GM12878 (cell line): ENCODE results near the gene EYA4. TPM values are rescaled to one million over a fixed set of nuclear protein-coding genes. Genes with fewer than 3 reads are reported as not detected.

Source experiments
- ATAC-seq: fragments of 200-7000 bp; cut with Tn5 transposase; 3 replicates; pipeline ENCODE4 v1.9.1; 2020; ENCODE audit warnings: mild to moderate bottlenecking, moderate library complexity
- BruUV-seq: library from RNA; stranded (reverse); fragments of 400-500 nt; replicated peaks from 2 replicates; lab custom pipeline; 2021; lab: Mats Ljungman, UMichigan
- CTCF ChIA-PET: fragments of 300-600 bp; sonication (Branson Sonifier 250); formaldehyde crosslinking; extraction: SDS; loops from one replicate; lab custom pipeline; 2021; ENCODE audit warnings: inconsistent platforms; lab: Yijun Ruan, JAX
- POLR2A ChIA-PET: fragments of 350-600 bp; formaldehyde crosslinking; extraction: SDS; loops from one replicate; lab custom pipeline; 2021; ENCODE audit warnings: inconsistent platforms; lab: Charles Lee
- RAD21 ChIA-PET: fragments of 300-600 bp; sonication (Branson Sonifier 250); formaldehyde crosslinking; loops from one replicate; lab custom pipeline; 2023; ENCODE audit warnings: antibody characterized with exemption; ENCODE audit not compliant: unreplicated experiment; lab: Charles Lee
- SMC1A ChIA-PET: fragments of 300-600 bp; sonication (Branson Sonifier 250); formaldehyde crosslinking; loops from one replicate; lab custom pipeline; 2023; ENCODE audit not compliant: unreplicated experiment, uncharacterized antibody; lab: Charles Lee
- DNase-seq: peaks from one replicate; pipeline ENCODE4 v3.0.0-alpha.2; 2011; ENCODE audit warnings: low read depth, low spot score
- FAIRE-seq: peaks from 3 replicates; lab custom pipeline; 2011; peaks lifted over from hg19 to GRCh38; lab: Jason Lieb, UNC
- H2AFZ ChIP-seq: 2 replicates; pipeline ENCODE4 v1.6.0; 2011; ENCODE audit warnings: low read depth, low read length, control low read depth; ENCODE audit not compliant: control insufficient read depth
- H3K27ac ChIP-seq: 2 replicates; pipeline ENCODE4 v1.5.1; 2011; ENCODE audit warnings: control low read depth; ENCODE audit not compliant: control insufficient read depth, insufficient read depth
- H3K27me3 ChIP-seq, 2 experiments: replicated peaks in 1 of 2; 2 replicates each; pipeline versions ENCODE4 v1.6.0 to v1.6.1; 2011; ENCODE audit warnings: low read length in 1 of 2; ENCODE audit not compliant: control insufficient read depth in 2 of 2, insufficient read depth in 2 of 2
- H3K36me3 ChIP-seq, 2 experiments: 2 replicates each; pipeline ENCODE4 v1.5.1; 2011; ENCODE audit warnings: low read length in 1 of 2; ENCODE audit not compliant: control insufficient read depth in 2 of 2, insufficient read depth in 2 of 2
- H3K4me1 ChIP-seq: 2 replicates; pipeline ENCODE4 v1.6.1; 2011; ENCODE audit warnings: mild to moderate bottlenecking, low read length, moderate library complexity, mixed read lengths; ENCODE audit not compliant: control insufficient read depth, insufficient read depth
- H3K4me2 ChIP-seq: 2 replicates; pipeline ENCODE4 v1.6.0; 2011; ENCODE audit warnings: control low read depth; ENCODE audit not compliant: control insufficient read depth, insufficient read depth
- H3K4me3 ChIP-seq: fragments of 200-600 bp; sonication (generic); 2 replicates; pipeline ENCODE4 v1.5.1; 2016
- H3K79me2 ChIP-seq: 2 replicates; pipeline ENCODE4 v1.6.0; 2011; ENCODE audit warnings: low read length; ENCODE audit not compliant: control insufficient read depth, insufficient read depth
- H3K9ac ChIP-seq: 2 replicates; pipeline ENCODE4 v1.8.0; 2011; ENCODE audit warnings: low read length, control low read depth, mixed read lengths; ENCODE audit not compliant: control insufficient read depth, insufficient read depth
- H3K9me3 ChIP-seq: replicated peaks from 3 replicates; pipeline ENCODE4 v1.5.1; 2011; ENCODE audit warnings: mild to moderate bottlenecking, low read length; ENCODE audit not compliant: control insufficient read depth, insufficient read depth
- H4K20me1 ChIP-seq: 2 replicates; pipeline ENCODE4 v1.6.0; 2011; ENCODE audit not compliant: control insufficient read depth, insufficient read depth
- BHLHE40 ChIP-seq, 2 experiments: fragments of 450-650 bp in 1 of 2; IDR thresholded peaks; 2 replicates each; pipeline ENCODE4 v1.6.1; 2011 to 2017; ENCODE audit warnings: low read depth in 2 of 2, borderline replicate concordance in 1 of 2, improper control_type of control experiment in 1 of 2, low read length in 1 of 2, mild to moderate bottlenecking in 1 of 2
- FOS ChIP-seq: IDR thresholded peaks from 3 replicates; pipeline ENCODE4 v1.6.1; 2011; ENCODE audit warnings: borderline replicate concordance; ENCODE audit not compliant: insufficient read length; ENCODE audit errors: extremely low read depth
- IKZF2 ChIP-seq, 2 experiments: fragments of 450-650 bp; IDR thresholded peaks; 2 replicates each; pipeline ENCODE4 v1.6.1; 2017; ENCODE audit warnings: mild to moderate bottlenecking in 2 of 2, moderate library complexity in 2 of 2
- PML ChIP-seq: IDR thresholded peaks from 2 replicates; pipeline ENCODE4 v1.6.1; 2012; ENCODE audit warnings: low read length, inconsistent platforms
- RB1 ChIP-seq: fragments of 450-650 bp; formaldehyde crosslinking; IDR thresholded peaks from 2 replicates; pipeline ENCODE4 v1.6.1; 2017; ENCODE audit warnings: mild to moderate bottlenecking, borderline replicate concordance
- WGBS: methylation state at CpG from one replicate; pipeline ENCODE4 v1.1.6; 2016; ENCODE audit warnings: low lambda C conversion rate; ENCODE audit not compliant: insufficient replicate concordance, insufficient coverage; ENCODE audit errors: missing lambda C conversion rate; 5-methylcytosine and 5-hydroxymethylcytosine counted together
- in situ Hi-C: fragments of 300-500 bp; cut with MboI; formaldehyde crosslinking; loops from 9 replicates; pipeline ENCODE4 v1.14.3; 2018; ENCODE audit warnings: mixed read lengths
- intact Hi-C: fragments of 100-400 bp; cut with micrococcal nuclease; formaldehyde crosslinking; loops from one replicate; pipeline ENCODE4 v1.14.2; 2022; ENCODE audit not compliant: unreplicated experiment
- polyA plus RNA-seq, 11 experiments: library from polyadenylated mRNA; depleted of rRNA in 4 of 11; unstranded in 6 of 11; stranded (reverse) in 5 of 11; fragments of >200 nt; fragmentation: Nextera tagmentation in 4 of 11; fragmentation: Illumina TruSeq in 1 of 11; extraction: Ambion mirVana in 4 of 11; extraction: Trizol in 1 of 11; gene quantifications; 1 replicate in 1 of 11; 2 replicates in 10 of 11; pipeline versions ENCODE4 v1.2.1 to v1.2.3, GENCODE V29; 2011 to 2016; ENCODE audit warnings: inconsistent platforms in 2 of 11, missing spikeins in 2 of 11, low read depth in 1 of 11
- total RNA-seq, 4 experiments: library from RNA; depleted of rRNA in 3 of 4; stranded (reverse); fragments of >200 nt in 3 of 4; fragmentation: Illumina TruSeq in 1 of 4; extraction: Trizol in 1 of 4; gene quantifications; 2 replicates each; pipeline versions ENCODE4 v1.2.1 to v1.2.3, GENCODE V29; 2013 to 2021
- TF ChIP-seq, protein P1 (sequence below): IDR thresholded peaks from 2 replicates; pipeline ENCODE4 v1.6.1; 2012; ENCODE audit warnings: low read depth, low read length, improper control_type of control experiment
- TF ChIP-seq, protein P2 (sequence below): IDR thresholded peaks from 2 replicates; pipeline ENCODE4 v1.6.1; 2011; ENCODE audit warnings: low read depth, mild to moderate bottlenecking, low read length, moderate library complexity, borderline replicate concordance; ENCODE audit errors: extremely low read depth

EYA4 gene
- total and polyA plus RNA-seq, 10 of the 15 experiments (the other 5 are each of a cell fraction or from before 2014, with no cell fraction given): 0.02 TPM; not detected in 9

DNA sequence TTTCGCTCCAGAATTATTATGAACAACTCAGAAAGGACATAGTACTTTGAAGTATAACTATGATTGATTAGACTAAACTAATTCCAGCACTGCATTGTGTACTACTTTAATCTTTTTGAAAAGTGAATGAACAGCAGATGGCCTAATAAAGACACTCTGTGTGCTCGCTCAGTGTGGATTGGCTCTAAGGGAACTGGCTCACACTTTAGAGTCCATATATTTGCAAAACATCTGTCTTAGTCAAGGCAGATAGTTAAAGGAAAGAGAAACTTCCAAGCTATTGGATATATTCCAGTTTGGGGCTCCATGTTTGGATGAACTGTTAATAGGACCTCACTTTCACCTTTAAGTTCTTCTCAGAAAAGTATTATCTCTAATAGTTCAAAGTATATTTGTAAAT lies 218.9 kb downstream of the EYA4 start (continued):
- TF ChIP-seq RB1: no peak
- no peak for TF ChIP-seq BHLHE40 (IDR thresholded peaks at IDR 0.05; ENCODE audit: borderline replicate concordance in 1 of 2, low read depth in 2 of 2, low read length in 1 of 2)
- TF ChIP-seq IKZF2 (IDR thresholded peaks at IDR 0.05): no peak
- TF ChIP-seq, protein P1, sequence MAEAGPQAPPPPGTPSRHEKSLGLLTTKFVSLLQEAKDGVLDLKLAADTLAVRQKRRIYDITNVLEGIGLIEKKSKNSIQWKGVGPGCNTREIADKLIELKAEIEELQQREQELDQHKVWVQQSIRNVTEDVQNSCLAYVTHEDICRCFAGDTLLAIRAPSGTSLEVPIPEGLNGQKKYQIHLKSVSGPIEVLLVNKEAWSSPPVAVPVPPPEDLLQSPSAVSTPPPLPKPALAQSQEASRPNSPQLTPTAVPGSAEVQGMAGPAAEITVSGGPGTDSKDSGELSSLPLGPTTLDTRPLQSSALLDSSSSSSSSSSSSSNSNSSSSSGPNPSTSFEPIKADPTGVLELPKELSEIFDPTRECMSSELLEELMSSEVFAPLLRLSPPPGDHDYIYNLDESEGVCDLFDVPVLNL: no peak
- TF ChIP-seq, all 136 proteins: peak for 0

DNA sequence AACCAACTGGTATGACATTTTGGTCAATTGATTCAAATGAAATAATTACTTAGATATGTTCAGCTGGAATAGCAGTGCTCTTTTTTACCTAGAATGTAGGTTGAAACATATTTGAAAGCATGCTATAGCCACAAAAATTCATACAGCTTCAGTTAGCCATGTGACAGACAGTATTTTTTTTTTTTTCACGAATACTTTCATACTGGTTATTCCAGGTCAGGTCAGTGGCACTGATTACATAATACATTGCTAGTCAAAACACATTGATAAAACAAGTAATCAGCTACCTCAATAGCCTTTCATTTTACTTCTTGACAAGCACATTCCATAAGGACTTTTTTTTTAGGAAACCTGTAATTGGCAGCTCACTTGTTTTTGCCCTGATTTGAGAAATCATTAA lies 222.6 kb downstream of the EYA4 start:
- no peak for ATAC-seq
- Histone ChIP-seq H3K79me2 (no peaks in the 10 kb centered on the region), H3K9me3 (no peaks in the 10 kb centered on the region), H3K9ac (no peak overlapping the region), H3K27ac (no peak overlapping the region), H3K4me3 (no peak overlapping the region), H3K27me3 (no peaks in the 10 kb centered on the region), H4K20me1 (no peaks in the 10 kb centered on the region), H2AFZ (no peak overlapping the region), H3K36me3 (no peaks in the 10 kb centered on the region), H3K4me2 (no peak overlapping the region), H3K4me1 (no peaks in the 10 kb centered on the region)
- WGBS: 0% methylated on average over 1 of the region's 1 CpG
- no peak for DNase-seq
- SMC1A ChIA-PET: no interaction called here
- CTCF ChIA-PET: interaction anchor here (0.7 kb wide), 1 partner anchor 29 kb away, joined by 4 read pairs; no protein-coding TSS in a partner anchor
- in situ Hi-C loops: no loop called here
- intact Hi-C loops: no loop called here
- POLR2A ChIA-PET: interaction anchor here (0.6 to 0.7 kb wide), 2 partner anchors 23 to 28 kb away, joined by 3 to 4 read pairs; no protein-coding TSS in a partner anchor
- TF ChIP-seq, protein P2, sequence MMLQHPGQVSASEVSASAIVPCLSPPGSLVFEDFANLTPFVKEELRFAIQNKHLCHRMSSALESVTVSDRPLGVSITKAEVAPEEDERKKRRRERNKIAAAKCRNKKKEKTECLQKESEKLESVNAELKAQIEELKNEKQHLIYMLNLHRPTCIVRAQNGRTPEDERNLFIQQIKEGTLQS: no peak
- TF ChIP-seq IKZF2 (IDR thresholded peaks at IDR 0.05) (no peak), PML (no peak), FOS (no peak)
- no peak for FAIRE-seq
- RAD21 ChIA-PET: no interaction called here
- BruUV-seq: no TSS peak
